Activated naive CD4-positive, alpha-beta T cell treated with anti-CD3 and anti-CD28 coated beads, Interleukin-2, amount 50 U/mL, for 16 hours (primary cell): Measurements from ENCODE around the gene B3GALT5.
"Not testable (repeated sequence)": the region's sequence is repeated elsewhere in the genome, so short reads cannot be mapped to it uniquely, and the experiment has no call there.

ENCODE experiments used
- DNase-seq: peaks from one replicate; pipeline ENCODE4 v3.0.0-alpha.2; 2020

B3GALT5 gene

DNA sequence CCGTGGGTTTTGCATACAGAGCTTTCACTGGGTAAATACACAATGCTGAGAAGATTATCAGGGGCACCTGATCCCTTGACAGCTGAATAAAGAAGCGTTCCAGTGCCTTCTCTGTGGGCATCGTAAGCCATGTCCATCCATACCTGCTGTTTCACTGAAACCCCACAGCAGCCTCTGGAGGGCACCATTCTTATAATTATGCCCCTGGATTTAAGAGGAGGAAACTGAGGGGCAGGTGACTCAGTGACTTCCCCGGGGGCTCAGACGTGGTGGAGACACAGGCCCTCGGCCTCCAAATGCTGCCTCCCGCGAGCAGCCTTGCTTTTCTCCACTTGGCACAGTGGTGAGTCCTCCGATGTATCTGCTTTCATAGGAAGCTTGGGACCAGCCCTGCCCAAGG lies 56.7 kb downstream of the B3GALT5 start:
- DNase-seq: no peak

DNA sequence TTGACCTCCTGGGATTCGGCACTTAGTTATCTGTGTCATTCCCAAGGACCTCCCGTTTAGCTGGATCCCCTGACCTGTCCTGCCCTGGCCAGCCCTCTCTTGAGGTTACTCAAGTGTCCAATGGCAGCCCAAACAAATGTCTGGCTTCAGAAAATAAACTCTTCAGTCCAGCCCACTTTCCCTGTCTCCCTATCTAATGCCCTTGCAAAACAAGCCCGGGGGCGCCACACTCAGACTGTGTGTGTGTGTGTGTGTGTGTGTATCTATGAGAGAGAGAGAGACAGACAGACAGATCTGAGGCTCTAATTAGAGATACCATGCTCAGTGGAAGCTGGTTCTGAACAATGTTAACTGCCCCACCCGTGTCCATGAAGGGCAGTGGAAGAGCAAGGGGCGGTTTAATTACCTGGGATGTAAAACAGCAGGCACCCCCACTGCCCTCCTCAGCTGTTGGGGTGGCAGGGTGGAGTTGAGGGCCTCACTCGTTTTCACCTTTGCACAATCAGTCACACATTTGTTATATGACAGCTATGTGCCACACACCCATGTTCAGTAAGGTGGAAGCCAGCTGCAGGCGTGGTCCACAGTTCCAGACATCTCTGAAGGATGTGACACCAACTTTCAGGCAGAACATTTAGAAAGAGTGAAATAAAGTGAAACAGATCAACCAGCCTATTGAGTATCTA lies 57.4 kb downstream of the B3GALT5 start:
- DNase-seq: no peak

DNA sequence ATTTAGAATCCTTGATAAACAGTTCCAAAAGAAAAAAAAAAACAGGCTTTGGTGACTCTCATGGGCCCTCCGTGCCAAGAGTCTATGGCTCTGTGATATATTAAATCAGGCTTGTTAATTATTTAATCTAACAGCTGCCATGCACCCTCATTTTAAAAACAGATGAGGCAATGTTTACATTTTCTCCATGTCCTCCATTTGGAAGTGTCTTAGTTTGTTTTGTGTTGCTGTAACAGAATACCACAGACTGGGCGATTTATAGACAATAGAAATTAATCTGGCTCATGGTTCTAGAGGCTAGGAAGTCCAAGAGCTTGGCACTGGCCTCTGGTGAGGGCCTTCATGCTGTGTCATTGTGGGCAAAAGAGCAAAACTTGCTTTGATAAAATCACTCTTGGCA lies 58.0 kb downstream of the B3GALT5 start:
- DNase-seq: no peak

DNA sequence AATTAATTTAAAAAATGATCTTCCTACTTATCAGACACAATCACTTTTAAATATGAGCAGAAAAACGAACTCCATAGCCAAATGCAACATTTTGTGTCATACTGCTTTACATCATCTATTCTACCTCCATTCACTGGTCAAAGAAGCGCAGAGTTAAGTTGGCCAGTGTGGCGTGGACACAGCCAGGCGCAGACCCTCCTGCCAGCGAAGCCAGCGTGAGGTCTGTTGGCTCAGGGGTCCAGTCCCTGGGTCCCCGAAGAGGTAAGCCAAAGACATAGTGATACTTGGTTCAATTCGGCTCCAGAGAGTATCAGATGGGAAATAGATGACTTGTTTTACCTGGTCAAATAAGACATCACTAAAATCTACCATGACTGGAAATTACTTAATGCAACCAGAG lies 59.2 kb downstream of the B3GALT5 start:
- DNase-seq: no peak

DNA sequence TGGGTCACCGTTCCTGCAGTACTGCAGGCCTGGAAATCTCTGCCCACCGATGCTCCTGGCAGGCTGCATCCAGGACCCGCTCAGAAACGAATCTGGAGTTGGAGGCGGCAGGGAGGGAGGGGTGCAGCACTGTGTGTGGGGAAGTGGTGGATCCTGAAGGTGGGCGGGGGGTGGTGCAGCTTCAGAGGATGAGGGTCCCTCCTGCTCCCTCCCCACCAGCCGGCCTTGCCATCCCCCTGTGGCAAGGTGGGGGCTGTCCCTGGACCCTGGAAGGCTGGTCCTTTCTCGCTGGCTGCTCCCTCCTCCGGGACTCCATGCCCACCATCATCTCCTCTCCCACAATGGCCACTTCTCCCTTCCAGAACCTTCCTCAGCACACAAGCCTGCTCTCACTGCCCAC lies 60.4 kb downstream of the B3GALT5 start:
- DNase-seq: no peak

DNA sequence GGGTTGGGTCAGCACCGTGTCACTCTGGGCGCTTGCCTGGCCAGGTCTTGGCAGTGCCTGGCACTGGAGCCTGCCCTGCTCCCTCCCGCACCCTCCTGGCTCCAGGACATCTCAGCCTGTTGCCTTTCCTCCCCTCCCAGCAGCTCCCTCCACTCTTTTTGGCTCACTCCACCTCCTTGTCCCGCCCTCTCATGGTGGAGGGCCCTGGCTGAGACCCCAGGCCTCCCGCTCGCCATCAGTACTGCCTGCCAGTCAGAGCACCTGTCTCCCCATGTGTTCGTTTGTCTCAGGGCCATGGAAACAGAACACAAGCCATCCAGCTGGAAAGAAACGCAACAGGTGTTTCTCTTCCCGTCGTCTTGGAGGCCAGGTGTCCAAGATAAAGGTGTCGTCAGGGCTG lies 61.0 kb downstream of the B3GALT5 start:
- DNase-seq: no peak

DNA sequence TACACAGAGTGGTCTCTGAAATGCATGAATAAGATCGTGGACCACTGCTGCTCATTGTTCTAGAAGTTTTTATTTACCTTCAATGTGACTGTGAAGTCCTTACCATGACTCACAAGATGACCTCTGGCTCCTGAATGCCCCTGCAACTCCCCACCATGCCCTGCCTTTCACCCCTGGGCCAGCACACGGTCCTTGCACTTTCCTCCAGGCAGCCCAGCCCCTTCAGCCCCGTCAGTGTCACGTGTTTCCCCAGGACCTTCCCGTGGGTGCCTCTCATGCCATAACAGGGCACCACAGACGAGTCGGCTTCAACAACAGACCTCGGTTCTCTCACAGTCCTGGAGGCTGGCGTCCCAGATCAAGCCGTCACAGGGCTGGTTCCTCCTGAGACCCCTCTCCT lies 62.1 kb downstream of the B3GALT5 start:
- no peak for DNase-seq

DNA sequence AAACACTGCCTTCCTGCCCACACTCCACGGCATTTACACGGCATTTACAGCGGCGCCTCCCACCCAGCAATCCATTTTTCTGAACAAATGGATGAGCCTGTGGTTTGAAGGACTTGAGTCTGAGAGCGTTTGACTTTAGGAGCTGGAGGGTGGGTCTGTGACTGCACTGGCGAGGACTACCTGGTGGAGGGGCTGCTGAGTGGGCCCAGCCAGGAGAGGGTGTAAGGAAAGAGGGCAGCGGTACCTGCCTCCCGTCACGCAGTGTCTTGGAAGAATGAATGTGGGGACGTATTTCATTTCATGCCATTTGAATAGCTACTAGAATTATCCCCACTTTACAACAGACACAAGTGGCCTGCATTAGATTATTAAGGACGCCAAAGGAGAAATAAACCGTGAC lies 62.9 kb downstream of the B3GALT5 start:
- DNase-seq: no peak

DNA sequence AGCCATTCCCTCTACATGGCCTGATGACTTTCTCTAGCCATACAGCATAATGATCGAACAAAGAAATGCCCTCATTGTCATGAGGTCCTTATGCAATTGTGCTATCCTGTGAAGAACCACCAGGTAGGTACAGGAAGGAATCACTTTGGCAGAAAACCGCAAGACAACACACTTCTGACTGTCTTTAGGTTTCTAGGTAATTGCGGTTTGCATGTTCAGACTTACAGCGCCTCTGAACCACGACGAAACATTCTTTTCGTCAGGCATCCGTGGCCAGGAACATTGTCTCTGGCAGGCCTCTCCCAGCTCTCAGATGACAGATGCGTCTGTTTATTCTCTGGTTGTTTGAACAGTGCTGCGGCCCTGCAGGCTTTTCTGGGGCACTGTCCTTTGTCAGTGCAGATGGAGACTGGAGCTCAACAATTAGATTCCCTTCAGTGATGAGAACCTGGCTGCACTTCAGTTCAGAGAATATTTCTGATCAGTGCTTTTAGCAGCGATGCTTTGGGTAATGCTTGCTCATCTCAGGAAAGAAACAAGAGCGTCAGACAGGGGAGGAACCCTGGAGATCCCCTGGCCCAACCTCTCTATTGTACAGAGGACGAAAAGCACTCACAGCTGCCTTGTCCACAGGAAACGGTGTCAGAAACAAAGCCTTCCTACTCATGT lies 63.4 kb downstream of the B3GALT5 start:
- no peak for DNase-seq

DNA sequence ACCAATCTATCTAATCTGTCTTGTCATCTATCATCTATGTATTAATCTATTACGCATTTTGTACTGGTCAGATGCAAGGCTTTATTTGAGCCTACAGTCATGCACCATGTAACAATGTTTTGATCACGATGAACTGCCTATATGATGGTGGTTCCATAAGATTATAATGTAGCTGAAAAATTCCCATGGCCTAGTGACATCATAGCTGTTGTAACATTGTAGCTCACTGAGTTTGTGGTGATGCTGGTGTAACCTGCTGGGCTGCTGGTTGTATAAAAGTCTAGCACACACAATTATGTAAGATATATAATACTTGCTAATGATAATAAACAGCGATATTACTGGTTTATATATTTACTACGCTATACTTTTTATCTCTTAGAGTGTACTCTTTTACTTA lies 67.5 kb downstream of the B3GALT5 start:
- DNase-seq: no peak

DNA sequence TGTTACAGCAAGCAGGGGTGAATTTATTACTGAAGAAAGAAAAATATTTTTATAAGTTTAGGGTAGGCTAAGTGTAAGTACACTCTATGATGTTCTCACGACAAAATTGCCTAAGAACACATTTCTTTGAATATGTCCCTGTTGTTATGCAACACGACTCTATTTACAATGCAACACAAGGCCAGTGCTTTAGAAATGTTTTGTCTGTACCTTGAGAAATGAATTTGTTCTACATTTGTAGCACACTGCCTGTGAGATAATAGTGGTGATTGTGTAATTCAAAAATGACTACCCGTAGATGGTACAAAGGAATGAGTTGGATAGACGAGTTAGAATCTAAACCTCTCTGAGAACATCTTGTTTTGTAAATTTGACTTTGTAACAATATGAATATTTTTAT lies 68.5 kb downstream of the B3GALT5 start:
- no peak for DNase-seq

DNA sequence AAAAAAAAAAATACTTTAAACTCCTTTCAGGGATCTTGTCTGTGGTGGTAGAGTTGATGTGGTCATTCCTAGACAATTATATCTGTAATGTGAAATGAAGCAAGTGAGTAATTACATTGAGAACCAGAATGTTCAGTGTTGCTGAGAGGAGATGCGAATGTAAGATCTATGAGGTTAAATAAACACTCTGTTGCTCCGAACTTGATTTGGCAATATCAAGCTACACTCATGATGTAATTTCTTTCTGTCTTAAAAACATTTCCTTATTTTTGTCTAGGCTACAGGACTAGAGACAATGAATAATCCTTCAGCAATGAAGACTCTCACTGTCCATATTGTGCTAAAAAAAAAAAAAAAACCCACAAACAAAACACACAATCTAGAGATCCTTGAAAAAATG lies 69.1 kb downstream of the B3GALT5 start:
- no peak for DNase-seq

DNA sequence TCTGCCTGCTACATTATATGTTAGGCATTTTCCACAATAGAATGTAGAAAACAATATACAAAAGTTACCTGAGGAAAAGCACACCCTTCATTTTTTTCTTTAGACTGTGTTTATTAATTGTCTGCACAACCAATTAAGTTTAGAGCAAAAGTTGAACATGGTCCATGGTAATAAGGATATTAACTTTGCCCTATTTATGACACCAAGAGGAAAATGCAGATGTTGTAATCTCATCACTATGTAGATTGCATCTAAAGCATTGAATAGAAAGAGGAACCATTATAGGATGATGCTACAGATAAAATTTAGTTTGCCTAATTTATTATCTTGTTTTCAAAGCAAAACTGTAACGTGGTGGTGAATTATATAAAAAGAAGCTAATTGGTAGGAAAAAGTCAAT lies 72.5 kb downstream of the B3GALT5 start:
- no peak for DNase-seq

DNA sequence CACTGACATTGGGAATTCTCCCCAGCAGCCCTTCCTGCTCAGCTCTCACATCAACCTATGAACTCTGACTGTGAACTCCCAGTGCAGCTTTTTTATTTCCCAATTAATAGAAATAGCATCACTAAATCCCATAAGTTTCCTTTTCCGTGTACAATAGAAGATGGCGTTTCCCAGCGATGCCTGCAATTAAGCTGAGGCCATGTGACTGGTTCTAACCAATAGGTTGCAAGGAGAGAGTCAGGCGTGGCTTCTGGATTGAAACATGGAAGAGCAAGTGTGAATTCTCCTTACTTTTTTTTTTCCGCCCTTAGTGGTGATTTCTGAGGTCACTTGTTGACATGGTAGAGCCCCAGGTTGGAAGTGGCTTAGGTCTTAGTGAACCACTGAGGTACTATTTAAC lies 73.3 kb downstream of the B3GALT5 start:
- no peak for DNase-seq

DNA sequence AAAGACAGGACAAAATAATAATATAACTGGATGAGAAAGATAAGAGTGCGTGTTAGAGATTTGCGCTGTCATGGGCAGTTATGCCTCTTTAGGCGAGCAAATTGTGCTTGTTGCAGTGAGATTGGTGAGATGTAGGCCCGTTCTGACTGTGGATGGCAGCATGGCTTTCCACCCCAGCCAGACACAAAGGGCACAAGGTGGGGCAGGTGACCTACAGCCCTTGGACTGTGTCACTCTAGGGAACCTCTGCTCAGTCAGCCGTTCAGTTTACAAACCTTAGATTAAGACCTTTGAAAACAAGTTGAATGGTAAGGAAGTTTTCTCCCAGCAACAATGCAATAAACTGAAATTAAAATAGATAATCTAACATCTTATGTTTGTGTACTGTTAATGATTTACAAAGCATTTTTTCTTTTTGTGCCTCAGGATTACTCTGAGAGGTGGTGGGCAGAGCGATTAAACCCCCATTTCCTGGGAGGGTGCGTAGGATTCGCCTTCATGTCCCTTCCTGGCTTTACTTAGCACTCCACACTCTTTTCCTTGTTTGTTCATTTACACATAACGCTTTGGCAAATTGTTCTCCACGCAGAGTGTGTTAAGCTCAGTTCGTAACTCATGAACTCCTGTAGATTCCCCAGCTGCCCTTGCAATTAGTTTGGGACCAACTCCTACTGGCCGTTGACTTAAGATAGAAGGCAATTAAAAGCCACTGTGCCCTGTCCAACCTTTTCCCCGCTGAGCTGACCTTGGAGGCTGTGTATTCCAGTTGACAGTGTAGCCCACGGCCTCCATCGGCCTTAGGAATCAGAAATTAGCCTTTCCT lies 74.1 kb downstream of the B3GALT5 start:
- no peak for DNase-seq

DNA sequence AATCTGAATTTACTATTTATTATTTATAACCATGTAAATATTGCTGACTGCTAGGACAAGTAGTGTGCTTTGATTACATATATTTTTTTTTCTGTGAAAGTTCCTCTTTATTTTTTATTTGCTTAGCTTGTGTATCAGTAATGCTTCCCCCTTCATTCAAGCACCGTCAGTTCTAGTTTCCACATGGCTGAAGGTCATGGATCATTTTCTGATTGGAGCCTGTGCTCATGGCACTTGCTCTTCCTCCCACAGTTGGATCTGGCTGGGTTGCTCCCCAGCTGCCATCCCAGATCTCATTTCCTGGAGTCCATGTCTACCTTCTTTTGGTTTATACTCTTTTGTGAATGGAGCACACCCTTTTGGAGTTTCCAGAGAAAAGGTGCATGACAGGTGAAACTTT lies 75.3 kb downstream of the B3GALT5 start:
- no peak for DNase-seq

DNA sequence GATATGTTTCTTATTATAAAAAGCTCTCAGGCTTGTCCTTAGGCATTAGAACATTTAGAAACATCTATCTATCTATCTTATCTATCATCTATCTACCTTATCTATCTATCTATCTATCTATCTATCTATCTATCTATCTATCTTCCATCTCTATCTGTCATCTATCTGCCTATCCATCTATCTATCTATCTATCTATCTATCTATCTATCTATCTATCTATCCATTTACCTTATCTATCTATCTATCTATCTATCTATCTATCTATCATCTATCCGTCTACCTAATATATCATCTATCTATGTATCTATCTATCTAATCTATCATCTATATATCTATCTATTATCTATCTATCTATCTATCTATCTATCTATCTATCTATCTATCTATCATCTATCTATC lies 77.1 kb downstream of the B3GALT5 start:
- DNase-seq: not testable (repeated sequence)

DNA sequence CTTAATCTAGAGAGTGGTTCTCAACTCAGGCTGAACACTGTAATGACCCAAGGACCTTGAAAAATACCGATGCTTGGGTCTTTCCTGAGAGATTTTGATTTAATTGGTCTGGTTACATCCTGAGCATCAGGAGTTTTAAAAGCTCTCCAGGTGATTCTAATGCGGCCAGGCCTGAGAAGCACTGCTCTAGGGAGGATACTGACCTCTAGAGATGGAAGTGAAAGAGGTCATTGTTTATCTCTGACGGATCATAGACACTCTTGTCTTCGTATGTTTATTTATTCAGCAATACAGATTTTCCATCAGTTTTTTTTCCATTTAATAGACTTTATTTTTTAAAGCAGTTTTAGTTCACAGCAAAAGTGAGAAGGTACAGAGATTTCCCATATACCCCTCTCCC lies 77.7 kb downstream of the B3GALT5 start:
- DNase-seq: no peak

DNA sequence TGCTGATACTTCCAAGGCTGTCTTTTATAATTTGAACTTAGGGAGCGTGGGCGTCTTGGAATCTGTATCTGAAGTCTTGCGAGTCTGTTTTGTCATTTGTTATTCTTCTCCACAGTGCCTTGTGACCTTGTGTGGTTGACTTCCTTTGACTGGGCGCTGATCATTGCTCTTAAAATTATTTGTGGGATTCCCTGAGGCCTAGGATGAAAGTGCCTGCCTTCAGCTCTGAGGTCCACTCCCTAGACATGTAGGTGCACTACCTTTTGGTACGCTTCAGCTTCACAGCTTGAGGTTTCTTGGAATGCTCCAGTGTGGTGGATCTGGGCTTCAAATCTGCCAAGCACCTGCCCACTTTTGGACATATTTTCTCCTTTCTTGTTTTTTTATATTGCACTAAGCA lies 82.0 kb downstream of the B3GALT5 start:
- no peak for DNase-seq

DNA sequence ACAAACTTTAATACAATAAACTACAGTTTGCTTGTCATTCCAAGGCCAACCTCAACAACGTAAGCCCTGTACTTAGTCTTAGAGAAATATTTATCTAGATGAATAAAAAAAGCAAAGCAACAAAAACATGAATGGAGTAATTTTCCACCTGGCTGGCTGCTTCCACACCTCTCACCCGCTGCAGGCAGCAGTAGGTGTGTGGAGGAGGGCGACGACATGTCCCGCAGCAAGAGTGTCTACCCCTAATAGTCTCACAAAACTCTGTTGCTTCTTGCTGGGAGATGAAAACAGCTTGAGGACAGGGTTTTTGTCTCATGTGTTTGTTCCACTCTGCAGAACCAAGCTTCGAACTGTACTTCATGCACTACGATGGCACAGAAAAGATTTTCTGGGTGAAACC lies 83.5 kb downstream of the B3GALT5 start:
- DNase-seq: no peak

DNA sequence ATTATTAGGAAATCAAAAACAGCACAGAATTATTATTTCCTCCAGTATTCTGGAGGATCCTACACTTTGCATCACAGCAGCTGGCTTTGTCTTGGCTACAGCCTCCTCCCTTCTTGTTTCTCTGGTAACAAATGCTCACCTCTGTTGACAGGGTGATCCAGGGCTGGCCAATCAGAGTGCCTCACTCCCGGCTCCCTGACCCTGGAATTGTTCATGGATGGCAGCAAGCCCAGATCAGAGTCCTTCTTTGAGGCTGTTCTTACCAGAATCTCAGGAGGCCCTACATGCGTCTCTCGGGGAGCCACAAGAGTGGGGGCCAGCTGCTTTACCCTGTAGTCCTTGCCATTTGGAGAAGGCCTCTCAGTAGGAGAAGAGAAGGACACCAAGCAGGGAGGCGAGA lies 83.9 kb downstream of the B3GALT5 start:
- DNase-seq: no peak

DNA sequence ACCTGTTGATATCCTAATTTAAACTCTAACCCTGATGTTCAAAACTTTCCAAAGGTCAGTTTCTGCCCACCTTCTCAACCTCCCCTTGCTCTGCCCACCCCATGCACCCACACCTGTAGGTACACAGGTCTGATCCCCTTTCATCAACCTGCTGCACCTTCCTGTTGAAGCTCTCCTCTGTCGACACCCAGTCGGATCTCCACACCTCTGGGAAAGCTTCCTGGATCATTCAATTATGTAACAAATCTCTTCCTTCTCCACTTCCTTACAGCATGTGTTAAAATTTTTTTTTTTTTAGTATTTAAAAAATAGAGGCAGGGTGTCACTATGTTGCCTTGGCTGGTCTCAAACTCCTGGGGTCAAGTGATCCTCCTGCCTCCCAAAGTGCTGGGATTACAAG lies 87.6 kb downstream of the B3GALT5 start:
- no peak for DNase-seq

DNA sequence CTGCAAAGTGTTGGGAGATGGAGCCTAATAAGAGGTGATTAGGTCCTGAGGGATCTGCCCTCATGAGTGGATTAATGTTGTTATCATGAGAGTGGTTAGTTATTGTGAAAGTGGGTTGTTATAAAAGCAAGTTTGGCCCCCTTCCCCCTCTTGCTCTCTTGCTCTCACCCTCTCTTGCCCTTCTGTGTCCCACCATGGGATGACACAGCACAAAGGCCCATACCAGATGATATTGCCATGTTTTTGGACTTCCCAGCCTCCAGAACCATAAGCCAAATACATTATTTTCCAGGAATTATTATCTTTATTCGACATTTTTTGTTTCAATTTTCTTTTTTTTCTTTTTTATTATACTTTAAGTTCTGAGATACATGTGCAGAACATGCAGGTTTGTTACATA lies 90.8 kb downstream of the B3GALT5 start:
- DNase-seq: no peak

DNA sequence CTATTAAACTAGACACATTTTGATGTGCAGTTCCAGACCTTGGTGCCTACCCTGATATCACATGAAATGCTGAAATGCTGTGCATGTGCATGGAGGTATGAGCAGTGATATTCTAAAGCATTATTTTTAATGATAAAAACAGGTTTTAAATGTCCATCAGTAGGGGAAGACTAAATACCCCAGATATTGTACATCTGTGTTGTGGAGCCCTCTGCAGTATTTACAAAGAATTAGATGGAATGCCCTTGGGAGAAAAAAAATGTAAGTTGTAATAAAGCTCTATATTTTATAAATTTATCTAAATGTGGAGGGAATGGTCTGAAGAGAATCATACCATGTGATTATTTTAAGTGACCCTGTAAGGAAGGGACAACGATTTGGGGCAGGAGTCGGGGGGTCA lies 93.1 kb downstream of the B3GALT5 start:
- DNase-seq: no peak
